Caco-2 (cell line): Measurements from ENCODE around the gene TRAM2. TPM values are rescaled to one million over a fixed set of nuclear protein-coding genes. Genes with fewer than 3 reads are reported as not detected.

Experiments
- BruUV-seq: library from RNA; stranded (reverse); fragments of 400-500 nt; replicated peaks from 2 replicates; lab custom pipeline; 2021; lab: Mats Ljungman, UMichigan
- CTCF ChIA-PET: fragments of 300-600 bp; sonication (Branson Sonifier 250); formaldehyde crosslinking; loops from one replicate; lab custom pipeline; 2022; ENCODE audit warnings: antibody characterized with exemption; lab: Charles Lee
- POLR2A ChIA-PET: fragments of 300-600 bp; sonication (Branson Sonifier 250); formaldehyde crosslinking; loops from one replicate; lab custom pipeline; 2022; ENCODE audit warnings: antibody characterized with exemption; lab: Charles Lee
- DNase-seq, 2 experiments: peaks; one replicate each; pipeline versions ENCODE4 v3.0.0 to v3.0.0-alpha.2; 2020 to 2022
- H3K27me3 ChIP-seq: replicated peaks from 2 replicates; pipeline ENCODE4 v1.6.0; 2011; ENCODE audit warnings: low read length; ENCODE audit not compliant: control insufficient read depth, insufficient read depth
- H3K36me3 ChIP-seq: 2 replicates; pipeline ENCODE4 v1.5.1; 2011; ENCODE audit warnings: low read length; ENCODE audit not compliant: control insufficient read depth, insufficient read depth
- H3K4me1 ChIP-seq: fragments of 250-450 bp; sonication (Bioruptor Pico); 2 replicates; pipeline ENCODE4 v1.5.1; 2020; ENCODE audit warnings: mild to moderate bottlenecking
- H3K4me3 ChIP-seq: 2 replicates; pipeline ENCODE4 v1.5.1; 2011; ENCODE audit warnings: low read depth, mild to moderate bottlenecking, control low read depth, low read length
- H3K9me3 ChIP-seq: fragments of 250-450 bp; sonication (Bioruptor Pico); 2 replicates; pipeline ENCODE4 v1.5.1; 2020; ENCODE audit warnings: mild to moderate bottlenecking, moderate library complexity
- H3K27ac Mint-ChIP-seq: one replicate; pipeline ENCODE4 v1.8.0; 2022; ENCODE audit warnings: mixed read lengths; ENCODE audit not compliant: unreplicated experiment
- H3K27me3 Mint-ChIP-seq: one replicate; pipeline ENCODE4 v1.8.0; 2022; ENCODE audit warnings: mixed read lengths; ENCODE audit not compliant: insufficient read depth, unreplicated experiment
- H3K36me3 Mint-ChIP-seq: one replicate; pipeline ENCODE4 v1.8.0; 2022; ENCODE audit warnings: mild to moderate bottlenecking, mixed read lengths; ENCODE audit not compliant: insufficient read depth, unreplicated experiment
- H3K4me1 Mint-ChIP-seq: one replicate; pipeline ENCODE4 v1.8.0; 2022; ENCODE audit warnings: low read depth, mixed read lengths; ENCODE audit not compliant: unreplicated experiment
- H3K4me3 Mint-ChIP-seq: one replicate; pipeline ENCODE4 v1.8.0; 2022; ENCODE audit warnings: mild to moderate bottlenecking, moderate library complexity, mixed read lengths; ENCODE audit not compliant: unreplicated experiment
- H3K9me3 Mint-ChIP-seq: one replicate; pipeline ENCODE4 v1.8.0; 2022; ENCODE audit warnings: mixed read lengths; ENCODE audit not compliant: unreplicated experiment
- CTCF ChIP-seq, 2 experiments: fragments of 200-600 bp in 1 of 2; IDR thresholded peaks; 1 replicate in 1 of 2; 2 replicates in 1 of 2; pipeline versions ENCODE4 v1.5.1 to v1.8.0; 2011 to 2022; ENCODE audit warnings: antibody characterized with exemption in 1 of 2, control low read depth in 1 of 2, inconsistent platforms in 1 of 2, low read depth in 1 of 2, low read length in 1 of 2, mild to moderate bottlenecking in 1 of 2, moderate library complexity in 1 of 2; ENCODE audit not compliant: insufficient read depth in 1 of 2, severe bottlenecking in 1 of 2, unreplicated experiment in 1 of 2
- intact Hi-C: fragments of 100-400 bp; cut with micrococcal nuclease; formaldehyde crosslinking; loops from one replicate; pipeline ENCODE4 v1.10.0; 2022; ENCODE audit not compliant: unreplicated experiment
- total RNA-seq: library from RNA; stranded (reverse); gene quantifications from 2 replicates; pipeline ENCODE4 v1.2.3, GENCODE V29; 2022

TRAM2 gene
- total RNA-seq, 1 experiment from 2014 or later = 71.6 TPM

- no peak for TF ChIP-seq CTCF (IDR thresholded peaks at IDR 0.05; ENCODE audit: insufficient read depth in 1 of 2, low read depth in 1 of 2, low read length in 1 of 2, severe bottlenecking in 1 of 2, unreplicated experiment in 1 of 2)
- Histone ChIP-seq H3K27me3 (no peaks in the 10 kb centered on the region), H3K36me3 (no peaks in the 10 kb centered on the region; the same call in 1 of the 2 replicates), H3K4me3 (no peak overlapping the region), H3K9me3 (no peaks in the 10 kb centered on the region), H3K4me1 (peaks cover 77% of the 10 kb centered on the region)
- Mint-ChIP-seq H3K4me3 (peak overlapping the region; percentile 21), H3K27ac (peak overlapping the region; percentile 75), H3K4me1 (peaks cover 50% of the 10 kb centered on the region), H3K9me3 (no peaks in the 10 kb centered on the region), H3K27me3 (no peaks in the 10 kb centered on the region), H3K36me3 (peaks cover 32% of the 10 kb centered on the region)
- ChIA-PET POLR2A (interaction anchor here (0.8 to 1.5 kb wide), 3 partner anchors 10 to 146 kb away, joined by 3 to 10 read pairs (median 3); partner anchors contain the start of gene TRAM2), CTCF (interaction anchor here (1.6 kb wide), 1 partner anchor 24 kb away, joined by 12 read pairs; no protein-coding TSS in a partner anchor)
- DNase-seq = no peak
- intact Hi-C loops = loop anchor here (2.0 to 5.0 kb wide), 2 partner anchors 54 to 65 kb away; no protein-coding TSS in a partner anchor
- no TSS peak for BruUV-seq
Observed at GRCh38 chr6:52566201-52566600, 10.7 kb downstream of the TRAM2 start.

GRCh38 chr6:52564856-52565255 is 12.0 kb downstream of the TRAM2 start:
- peaks cover 29% of the 10 kb centered on the region for H3K36me3 Mint-ChIP-seq
- ChIA-PET POLR2A (no interaction called here), CTCF (no interaction called here)
- TF ChIP-seq CTCF (IDR thresholded peaks at IDR 0.05; ENCODE audit: insufficient read depth in 1 of 2, low read depth in 1 of 2, low read length in 1 of 2, severe bottlenecking in 1 of 2, unreplicated experiment in 1 of 2) = no peak
- Histone ChIP-seq H3K27me3 (no peaks in the 10 kb centered on the region), H3K9me3 (no peaks in the 10 kb centered on the region), H3K4me3 (no peak overlapping the region), H3K36me3 (no peaks in the 10 kb centered on the region; the same call in 1 of the 2 replicates), H3K4me1 (peaks cover 70% of the 10 kb centered on the region)
- H3K27me3 Mint-ChIP-seq = no peaks in the 10 kb centered on the region
- H3K4me3 Mint-ChIP-seq = peak overlapping the region; percentile 52
- H3K4me1 Mint-ChIP-seq = peaks cover 46% of the 10 kb centered on the region
- peak; percentile 44 to 68 for DNase-seq
- intact Hi-C loops = loop anchor here (5.0 kb wide), 1 partner anchor 53 kb away; no protein-coding TSS in a partner anchor
- no peaks in the 10 kb centered on the region for H3K9me3 Mint-ChIP-seq
- BruUV-seq = no TSS peak
- peak overlapping the region; percentile 66 for H3K27ac Mint-ChIP-seq

- Histone ChIP-seq H3K4me3 (no peak overlapping the region), H3K9me3 (no peaks in the 10 kb centered on the region), H3K36me3 (no peaks in the 10 kb centered on the region; the same call in 1 of the 2 replicates), H3K27me3 (no peaks in the 10 kb centered on the region), H3K4me1 (peaks cover 56% of the 10 kb centered on the region)
- Mint-ChIP-seq H3K27ac (no peak overlapping the region), H3K9me3 (no peaks in the 10 kb centered on the region), H3K36me3 (peaks cover 25% of the 10 kb centered on the region), H3K4me3 (no peak overlapping the region), H3K4me1 (peaks cover 40% of the 10 kb centered on the region), H3K27me3 (no peaks in the 10 kb centered on the region)
- DNase-seq = no peak
- BruUV-seq = no TSS peak
- TF ChIP-seq CTCF (IDR thresholded peaks at IDR 0.05; ENCODE audit: insufficient read depth in 1 of 2, low read depth in 1 of 2, low read length in 1 of 2, severe bottlenecking in 1 of 2, unreplicated experiment in 1 of 2) = no peak
- ChIA-PET POLR2A (no interaction called here), CTCF (no interaction called here)
- intact Hi-C loops = no loop called here
Observed at GRCh38 chr6:52562911-52563310, 13.9 kb downstream of the TRAM2 start.
